PFSK-1 (cell line): ENCODE measurements around the gene PNMA8C.

Experiments used
- FOXP2 ChIP-seq: optimal IDR thresholded peaks from 2 replicates; pipeline ENCODE3; 2011; ENCODE audit warnings: borderline replicate concordance, control low read depth, inconsistent platforms; ENCODE audit not compliant: insufficient read depth; ENCODE audit errors: extremely low read length, extremely low read depth
- POLR2AphosphoS5 ChIP-seq: IDR thresholded peaks from 2 replicates; pipeline ENCODE4 v1.6.1; 2012; ENCODE audit warnings: low read depth, mild to moderate bottlenecking, control low read depth, low read length, moderate library complexity
- REST ChIP-seq, 2 experiments: IDR thresholded peaks; 2 replicates each; pipeline versions ENCODE4 v1.6.1 to v1.8.0; 2011 to 2012; ENCODE audit warnings: low read depth in 2 of 2, low read length in 2 of 2, control low read depth in 1 of 2, inconsistent platforms in 1 of 2, mild to moderate bottlenecking in 1 of 2, moderate library complexity in 1 of 2; ENCODE audit not compliant: insufficient read depth in 1 of 2
- SIN3A ChIP-seq: IDR thresholded peaks from 2 replicates; pipeline ENCODE4 v1.6.1; 2012; ENCODE audit warnings: mild to moderate bottlenecking, low read length, moderate library complexity, borderline replicate concordance; ENCODE audit not compliant: insufficient read depth
- TAF1 ChIP-seq: IDR thresholded peaks from 2 replicates; pipeline ENCODE4 v1.6.1; 2012; ENCODE audit warnings: low read length, control low read depth, borderline replicate concordance; ENCODE audit not compliant: insufficient read depth

Gene PNMA8C

GRCh38 chr19:46426506-46427162 lies 2.1 kb downstream of the PNMA8C start:
- TF ChIP-seq REST (IDR thresholded peaks at IDR 0.05; ENCODE audit: insufficient read depth in 1 of 2, low read depth in 2 of 2, low read length in 2 of 2) (no peak), FOXP2 (no peak)

GRCh38 chr19:46426035-46426505 lies 2.7 kb downstream of the PNMA8C start:
- TF ChIP-seq REST (IDR thresholded peaks at IDR 0.05; ENCODE audit: insufficient read depth in 1 of 2, low read depth in 2 of 2, low read length in 2 of 2): no peak
- no peak for TF ChIP-seq TAF1
- TF ChIP-seq FOXP2: no peak
- no peak for TF ChIP-seq POLR2AphosphoS5
- TF ChIP-seq SIN3A: no peak

- TF ChIP-seq POLR2AphosphoS5 (no peak), FOXP2 (no peak), TAF1 (no peak), REST (IDR thresholded peaks at IDR 0.05; ENCODE audit: insufficient read depth in 1 of 2, low read depth in 2 of 2, low read length in 2 of 2) (no peak), SIN3A (no peak)
Observed at GRCh38 chr19:46423188-46423587, 5.5 kb downstream of the PNMA8C start.

- TF ChIP-seq FOXP2: no peak
- no peak for TF ChIP-seq REST (IDR thresholded peaks at IDR 0.05; ENCODE audit: insufficient read depth in 1 of 2, low read depth in 2 of 2, low read length in 2 of 2)
- TF ChIP-seq TAF1: no peak
- TF ChIP-seq POLR2AphosphoS5: no peak
- TF ChIP-seq SIN3A: no peak
Observed at GRCh38 chr19:46422344-46422743, 6.4 kb downstream of the PNMA8C start.

- TF ChIP-seq FOXP2 (no peak), POLR2AphosphoS5 (no peak), REST (IDR thresholded peaks at IDR 0.05; ENCODE audit: insufficient read depth in 1 of 2, low read depth in 2 of 2, low read length in 2 of 2) (no peak), SIN3A (no peak), TAF1 (no peak)
Observed at GRCh38 chr19:46420056-46420455, 8.7 kb downstream of the PNMA8C start.
